Tongue (tissue), 2 donors: ENCODE measurements around the gene LRRC30. TPM values are rescaled to one million over a fixed set of nuclear protein-coding genes. Genes with fewer than 3 reads are reported as not detected.
A peak's percentile ranks its signal among the peaks of the same experiment; 100 is the strongest.
"Not testable (repeated sequence)": the region's sequence is repeated elsewhere in the genome, so short reads cannot be mapped to it uniquely, and the experiment has no call there.

Experiments
- DNase-seq: peaks from one replicate; pipeline ENCODE4 v3.0.0-alpha.2; 2015
- total RNA-seq: library from RNA; depleted of rRNA; stranded (reverse); fragments of >200 nt; gene quantifications from one replicate; pipeline ENCODE4 v1.2.3, GENCODE V29; 2014

Gene LRRC30
- 2.7 TPM for total RNA-seq

GRCh38 chr18:7230626-7231349 is at the start of gene LRRC30:
TSS of gene LRRC30 (plus strand) at chr18:7231089. CDS start at chr18:7231139, 50 bp downstream.
- DNase-seq: peak; percentile 94

DNA sequence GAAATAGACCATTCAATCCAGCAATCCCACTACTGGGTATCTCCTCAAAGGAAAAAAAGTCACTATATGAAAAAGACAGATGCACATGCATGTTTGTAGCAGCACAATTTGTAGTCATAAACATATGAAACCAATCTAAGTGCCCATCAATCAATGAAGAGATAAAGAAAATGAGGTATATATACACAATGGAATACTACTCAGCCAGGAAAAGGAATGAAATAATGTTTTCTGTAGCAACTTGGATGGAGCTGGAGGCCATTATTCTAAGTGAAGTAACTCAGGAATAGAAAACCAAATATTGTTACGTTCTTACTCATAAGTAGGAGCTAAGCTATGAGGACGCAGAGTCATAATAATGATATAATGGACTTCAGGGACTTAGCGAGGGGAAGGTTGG is 45.2 kb upstream of the LRRC30 start:
- no peak for DNase-seq

DNA sequence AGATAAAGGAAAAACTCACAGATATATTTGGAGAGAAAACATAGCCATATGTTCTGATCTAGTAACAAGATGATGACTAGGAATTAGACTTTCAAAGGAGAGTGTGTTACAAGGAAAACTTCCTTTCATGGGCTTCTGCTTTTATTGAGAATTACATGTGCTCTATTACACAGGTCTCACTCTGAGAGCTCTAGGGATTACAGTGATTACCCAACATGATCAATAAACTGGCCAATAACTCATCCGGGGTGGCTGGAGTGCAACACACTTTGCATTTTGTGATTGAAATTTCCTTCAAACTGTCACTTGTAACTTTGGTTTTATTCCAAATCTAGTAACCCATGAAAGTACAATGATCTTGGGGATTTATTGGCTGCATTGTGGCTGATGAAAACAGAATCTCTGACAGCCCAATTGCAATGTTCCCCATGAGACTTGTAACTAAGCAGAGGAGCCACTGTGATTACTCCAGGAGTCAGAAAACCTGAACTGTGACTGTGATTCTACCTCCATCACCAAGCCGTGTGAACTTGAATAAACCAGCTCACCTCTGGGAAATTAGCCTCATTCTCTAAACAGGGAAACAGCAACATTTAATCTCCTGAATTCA is 40.2 kb upstream of the LRRC30 start:
- DNase-seq: no peak

DNA sequence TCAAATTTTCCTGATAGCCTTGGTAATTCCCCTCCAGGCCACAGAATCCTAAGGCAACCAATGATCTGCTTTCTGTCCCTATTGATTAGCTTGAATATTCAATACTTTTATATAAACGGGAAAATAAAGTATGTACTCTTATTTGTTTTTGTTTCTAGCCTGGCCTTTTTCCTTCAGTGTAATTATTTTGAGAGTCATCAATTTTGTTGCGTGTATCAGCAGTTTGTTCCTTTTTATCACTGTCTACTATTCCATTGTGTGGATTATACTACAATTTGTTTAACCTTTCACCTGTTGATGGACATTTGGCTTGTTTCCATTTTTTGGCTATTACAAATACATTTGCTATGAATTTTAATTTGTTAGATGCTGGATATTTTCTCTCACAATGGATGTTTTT is 39.2 kb upstream of the LRRC30 start:
- DNase-seq: no peak

DNA sequence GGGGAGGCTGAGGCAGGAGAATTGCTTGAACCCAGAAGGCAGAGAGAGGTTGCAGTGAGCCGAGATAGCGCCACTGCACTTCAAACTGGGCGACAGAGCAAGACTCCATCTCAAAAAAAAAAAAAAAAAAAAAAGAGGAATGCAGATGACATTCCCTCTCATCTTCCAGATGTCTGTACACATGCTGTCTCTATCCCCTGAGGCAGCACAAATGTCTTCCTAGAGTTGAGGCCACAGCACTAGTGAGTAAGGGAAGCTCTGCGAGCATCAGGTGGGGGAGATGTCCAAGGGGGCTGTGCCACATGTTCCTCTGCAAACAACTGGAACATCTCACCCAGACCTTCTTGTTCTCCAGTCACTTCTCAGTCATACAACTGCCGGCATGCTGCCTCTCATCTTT is 35.6 kb upstream of the LRRC30 start:
- no peak for DNase-seq

- DNase-seq: no peak
Measured at GRCh38 chr18:7196421-7196820, 34.5 kb upstream of the LRRC30 start.

GRCh38 chr18:7197854-7198253 is 33.0 kb upstream of the LRRC30 start:
- DNase-seq: no peak

GRCh38 chr18:7198326-7198725 is 32.6 kb upstream of the LRRC30 start:
- no peak for DNase-seq

GRCh38 chr18:7201096-7201495 is 29.8 kb upstream of the LRRC30 start:
- DNase-seq: no peak

- peak; percentile 77 for DNase-seq
Measured at GRCh38 chr18:7202169-7202568, 28.7 kb upstream of the LRRC30 start.

- DNase-seq: not testable (repeated sequence)
Measured at GRCh38 chr18:7203601-7204000, 27.3 kb upstream of the LRRC30 start.

DNA sequence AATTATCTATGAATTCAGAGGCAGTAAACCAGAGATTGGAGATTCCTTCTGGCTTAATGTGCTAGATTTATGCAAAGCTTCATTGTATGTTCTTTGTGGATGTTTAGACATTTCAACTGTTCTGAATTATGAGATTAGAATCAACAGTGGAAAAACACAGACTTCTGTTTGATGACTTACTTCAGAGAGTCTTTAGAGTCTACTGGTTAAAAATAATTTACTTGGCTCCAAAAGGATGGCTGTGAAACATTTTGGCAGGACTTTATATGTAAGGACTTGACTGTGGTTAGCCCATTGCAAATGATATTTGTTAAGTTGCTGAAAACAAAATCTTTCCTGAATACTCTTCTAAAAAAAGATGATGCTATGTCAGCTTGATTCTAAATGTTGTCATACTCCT is 25.5 kb upstream of the LRRC30 start:
- peak; percentile 50 for DNase-seq

DNA sequence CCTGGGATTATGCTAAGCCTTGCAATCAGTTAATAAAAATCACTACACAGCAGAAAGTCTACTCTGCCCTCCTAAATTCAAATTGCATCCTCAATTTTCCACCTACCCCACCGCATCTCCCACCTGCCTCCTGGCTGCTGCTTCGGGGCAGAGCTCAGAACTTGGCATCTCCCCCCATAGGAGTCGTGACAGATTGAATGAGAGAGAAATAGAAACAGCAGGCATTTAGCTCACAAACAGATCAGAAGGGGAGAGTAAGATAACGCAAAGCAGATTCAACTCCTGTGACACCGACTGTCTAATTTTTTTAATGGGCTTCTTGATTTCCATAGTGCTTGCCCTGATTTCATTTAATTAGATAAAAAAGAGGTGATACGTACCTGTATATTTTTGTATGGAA is 24.7 kb upstream of the LRRC30 start:
- no peak for DNase-seq

DNA sequence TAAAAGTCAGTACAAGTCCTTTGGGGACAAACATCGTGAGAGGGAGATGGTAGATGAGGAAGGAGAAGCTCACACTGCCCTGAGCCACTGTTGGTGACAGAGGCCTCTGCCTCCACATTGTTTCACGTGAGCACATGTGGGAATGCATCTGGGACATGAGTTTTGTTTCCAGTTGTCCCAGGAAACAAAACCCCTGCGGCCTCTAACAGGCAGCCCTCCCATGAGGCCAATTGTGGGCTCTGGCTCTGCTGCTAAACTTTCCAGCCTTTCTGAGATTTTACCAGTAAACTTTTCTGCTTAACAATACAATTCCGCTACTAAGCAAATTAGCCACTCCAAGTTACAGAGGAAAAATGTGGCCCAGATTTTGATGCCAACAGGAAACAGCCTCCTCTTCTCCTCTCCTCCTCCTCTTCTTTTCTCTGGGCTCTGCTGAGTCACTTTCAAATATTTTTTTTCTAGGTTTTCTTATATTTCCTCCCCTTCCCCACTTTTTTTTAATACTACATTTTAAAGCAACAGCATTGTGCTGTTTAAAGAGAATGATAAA is 23.4 kb upstream of the LRRC30 start:
- no peak for DNase-seq

GRCh38 chr18:7221424-7222155 is 9.3 kb upstream of the LRRC30 start:
- DNase-seq: peak; percentile 78

- DNase-seq: no peak
Measured at GRCh38 chr18:7224198-7224597, 6.7 kb upstream of the LRRC30 start.

- no peak for DNase-seq
Measured at GRCh38 chr18:7232218-7232617, 1.3 kb downstream of the LRRC30 start.

- DNase-seq: peak; percentile 72
Measured at GRCh38 chr18:7233134-7233810, 2.4 kb downstream of the LRRC30 start.

GRCh38 chr18:7234091-7234490 is 3.2 kb downstream of the LRRC30 start:
- DNase-seq: peak; percentile 89

- no peak for DNase-seq
Measured at GRCh38 chr18:7234956-7235355, 4.1 kb downstream of the LRRC30 start.

- DNase-seq: no peak
Measured at GRCh38 chr18:7236072-7236471, 5.2 kb downstream of the LRRC30 start.

DNA sequence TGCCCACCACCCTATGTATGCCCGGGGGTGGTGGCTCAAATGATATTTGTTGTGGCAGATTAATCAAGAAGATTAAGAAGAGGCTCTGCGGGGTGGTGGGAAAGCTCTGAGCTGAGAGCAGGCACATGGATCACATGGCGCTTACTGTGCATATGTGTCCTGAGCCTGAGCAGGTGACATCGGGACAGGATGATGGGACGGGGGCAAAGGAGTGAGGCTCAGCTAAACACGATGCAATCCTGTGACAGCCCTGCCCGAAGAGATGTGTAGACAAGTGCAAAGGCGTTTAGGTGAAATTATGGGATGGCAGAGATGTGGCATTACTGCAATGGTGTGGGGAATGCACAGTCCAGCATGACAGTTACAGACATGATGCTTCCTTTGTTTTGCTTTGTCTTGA is 6.0 kb downstream of the LRRC30 start:
- no peak for DNase-seq
